ENCODE data around the gene CFAP58. TPM values are rescaled to one million over a fixed set of nuclear protein-coding genes. Genes with fewer than 3 reads are reported as not detected.

The CFAP58 gene
- total RNA-seq, 4 donors from 2014 or later: 0.13 to 0.36 (median 0.27) TPM; not detected in 1

DNA sequence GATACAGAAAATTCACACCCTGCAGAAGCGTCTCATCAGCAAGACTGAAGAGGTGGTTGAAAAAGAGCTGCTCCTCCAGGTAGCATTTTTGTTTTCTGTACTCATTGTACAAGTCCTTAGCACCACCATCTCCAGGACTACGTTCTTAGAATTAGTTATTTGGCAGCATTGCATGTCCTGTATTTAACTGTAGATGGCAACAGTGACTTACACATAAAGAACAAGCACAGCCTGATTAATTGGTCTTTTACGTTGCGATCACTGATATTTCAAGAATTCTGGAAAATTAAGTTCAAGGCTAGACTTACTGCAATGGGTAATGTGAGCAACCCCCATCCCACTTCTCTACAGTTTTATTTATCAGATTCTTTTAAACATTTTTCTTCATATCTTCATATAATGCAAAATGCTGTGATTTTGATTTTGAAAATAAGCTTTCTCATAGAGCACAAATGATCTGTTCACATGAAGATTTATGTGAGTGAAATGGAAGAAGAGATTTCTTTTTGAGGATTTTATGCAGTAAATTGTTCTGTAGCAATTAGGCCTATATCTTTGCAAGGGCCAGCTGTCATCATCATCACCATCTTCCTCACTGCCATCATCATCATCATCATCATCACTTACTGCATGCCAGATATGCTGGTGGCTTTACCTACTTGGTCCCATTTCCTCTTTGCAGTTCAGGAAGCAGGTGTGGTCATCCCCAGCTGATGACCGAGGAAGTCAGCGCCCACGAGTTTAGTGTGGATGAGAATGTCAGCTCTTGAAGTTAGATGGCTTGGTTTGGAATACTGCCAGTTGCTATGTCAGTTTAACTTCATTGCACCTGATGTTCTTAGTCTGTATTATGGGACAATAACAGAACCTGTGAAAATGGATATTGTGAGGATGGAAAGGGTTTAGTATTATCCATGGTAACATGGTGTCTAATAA lies 53.4 kb downstream of the CFAP58 start:
- TF ChIP-seq, protein P1, sequence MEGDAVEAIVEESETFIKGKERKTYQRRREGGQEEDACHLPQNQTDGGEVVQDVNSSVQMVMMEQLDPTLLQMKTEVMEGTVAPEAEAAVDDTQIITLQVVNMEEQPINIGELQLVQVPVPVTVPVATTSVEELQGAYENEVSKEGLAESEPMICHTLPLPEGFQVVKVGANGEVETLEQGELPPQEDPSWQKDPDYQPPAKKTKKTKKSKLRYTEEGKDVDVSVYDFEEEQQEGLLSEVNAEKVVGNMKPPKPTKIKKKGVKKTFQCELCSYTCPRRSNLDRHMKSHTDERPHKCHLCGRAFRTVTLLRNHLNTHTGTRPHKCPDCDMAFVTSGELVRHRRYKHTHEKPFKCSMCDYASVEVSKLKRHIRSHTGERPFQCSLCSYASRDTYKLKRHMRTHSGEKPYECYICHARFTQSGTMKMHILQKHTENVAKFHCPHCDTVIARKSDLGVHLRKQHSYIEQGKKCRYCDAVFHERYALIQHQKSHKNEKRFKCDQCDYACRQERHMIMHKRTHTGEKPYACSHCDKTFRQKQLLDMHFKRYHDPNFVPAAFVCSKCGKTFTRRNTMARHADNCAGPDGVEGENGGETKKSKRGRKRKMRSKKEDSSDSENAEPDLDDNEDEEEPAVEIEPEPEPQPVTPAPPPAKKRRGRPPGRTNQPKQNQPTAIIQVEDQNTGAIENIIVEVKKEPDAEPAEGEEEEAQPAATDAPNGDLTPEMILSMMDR (IDR thresholded peaks at IDR 0.05 in 4 of 5, conservative IDR thresholded peaks at IDR 0.05 in 1 of 5): peak in 2 of 5 experiments; percentile 28 to 32
- no peak for TF ChIP-seq POLR2A (IDR thresholded peaks at IDR 0.05)
- H3K27me3 ChIP-seq: no peaks in the 10 kb centered on the region
- in situ Hi-C loops (cut with MboI; ENCODE audit: low sequenced_read_pairs in 4 of 4): no loop called here

DNA sequence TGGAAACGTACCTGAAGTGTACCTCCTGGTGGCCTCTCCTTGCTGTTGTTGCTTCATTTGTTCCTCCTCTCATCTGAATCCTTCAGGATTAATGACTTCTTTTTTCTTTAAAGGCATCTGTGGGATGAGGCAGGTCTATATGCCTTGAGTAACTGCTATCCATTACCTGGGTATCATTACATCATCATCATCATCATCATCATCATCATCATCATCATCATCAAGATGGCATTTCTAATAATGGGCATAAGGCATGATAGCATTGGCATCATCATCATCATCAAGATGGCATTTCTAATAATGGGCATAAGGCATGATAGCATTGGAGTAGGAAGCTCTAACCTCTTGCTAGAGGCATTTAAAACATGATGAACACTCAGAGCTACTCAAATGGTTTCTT lies 59.9 kb downstream of the CFAP58 start:
- TF ChIP-seq POLR2A (IDR thresholded peaks at IDR 0.05): no peak
- TF ChIP-seq, protein P1 (IDR thresholded peaks at IDR 0.05 in 4 of 5, conservative IDR thresholded peaks at IDR 0.05 in 1 of 5): no peak
- in situ Hi-C loops (cut with MboI; ENCODE audit: low sequenced_read_pairs in 4 of 4): no loop called here

More for the DNA sequence above, 53.4 kb downstream of the CFAP58 start:
- no peak for DNase-seq
- H3K9me3 ChIP-seq: no peaks in the 10 kb centered on the region
- ATAC-seq: no peak
- no peaks in the 10 kb centered on the region for H3K4me1 ChIP-seq
- intact Hi-C loops (cut with DNase I; ENCODE audit: low total_unique reads): no loop called here
- no peak overlapping the region for H3K27ac ChIP-seq
- no peak overlapping the region for H3K4me3 ChIP-seq
- no peaks in the 10 kb centered on the region for H3K36me3 ChIP-seq

DNA sequence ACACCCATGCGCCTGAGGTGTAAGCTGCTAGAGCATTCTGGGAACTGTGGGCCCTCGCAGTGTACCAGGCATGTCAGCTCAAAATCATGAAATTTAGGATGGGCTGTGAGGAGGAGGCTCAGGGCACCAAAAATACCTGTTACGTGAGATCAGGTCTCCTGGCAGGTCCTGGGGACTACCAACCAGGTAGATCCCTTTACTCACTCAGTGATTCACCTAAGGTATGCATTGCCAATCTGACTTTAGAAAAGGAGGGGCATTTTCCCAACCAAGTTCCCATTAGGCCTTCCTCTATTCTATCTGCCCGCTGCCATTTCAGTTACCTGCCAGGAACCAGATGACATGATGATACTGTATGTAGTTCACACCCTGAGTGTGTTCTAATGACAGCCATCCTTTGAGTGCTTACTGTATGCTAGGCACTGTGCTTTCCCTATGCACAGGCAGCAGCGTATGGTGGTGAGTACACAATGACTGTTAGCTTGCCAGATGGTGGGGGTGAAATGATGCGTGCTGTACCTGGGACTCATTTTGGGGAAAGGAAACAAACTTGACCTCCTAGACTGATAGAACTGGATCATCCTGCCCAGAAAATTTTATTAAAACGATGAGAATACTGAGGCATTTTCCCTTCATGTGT lies 62.0 kb downstream of the CFAP58 start:
- Histone ChIP-seq H3K27ac (no peak overlapping the region), H3K4me3 (no peak overlapping the region), H3K27me3 (no peaks in the 10 kb centered on the region), H3K9me3 (no peaks in the 10 kb centered on the region), H3K36me3 (no peaks in the 10 kb centered on the region), H3K4me1 (peaks cover 0 to 3% of the 10 kb centered on the region in 2 donors)
- intact Hi-C loops (cut with DNase I; ENCODE audit: low total_unique reads): no loop called here
- in situ Hi-C loops (cut with MboI; ENCODE audit: low sequenced_read_pairs in 4 of 4): no loop called here
- no peak for ATAC-seq
- DNase-seq: no peak
- TF ChIP-seq POLR2A (IDR thresholded peaks at IDR 0.05): no peak
- TF ChIP-seq, protein P1 (IDR thresholded peaks at IDR 0.05 in 4 of 5, conservative IDR thresholded peaks at IDR 0.05 in 1 of 5): no peak

More for the DNA sequence above, 59.9 kb downstream of the CFAP58 start:
- H3K4me3 ChIP-seq: no peak overlapping the region
- H3K9me3 ChIP-seq: no peaks in the 10 kb centered on the region
- H3K36me3 ChIP-seq: no peaks in the 10 kb centered on the region
- intact Hi-C loops (cut with DNase I; ENCODE audit: low total_unique reads): no loop called here
- DNase-seq: no peak
- H3K27ac ChIP-seq: no peak overlapping the region
- no peaks in the 10 kb centered on the region for H3K4me1 ChIP-seq
- no peaks in the 10 kb centered on the region for H3K27me3 ChIP-seq
- no peak for ATAC-seq

- peaks cover 0 to 3% of the 10 kb centered on the region in 2 donors for H3K4me1 ChIP-seq
- TF ChIP-seq, protein P1 (IDR thresholded peaks at IDR 0.05 in 4 of 5, conservative IDR thresholded peaks at IDR 0.05 in 1 of 5): no peak
- no peak for TF ChIP-seq POLR2A (IDR thresholded peaks at IDR 0.05)
- H3K36me3 ChIP-seq: no peaks in the 10 kb centered on the region
- ATAC-seq (no peak), DNase-seq (no peak)
- no peak overlapping the region for H3K27ac ChIP-seq
- no peaks in the 10 kb centered on the region for H3K27me3 ChIP-seq
- H3K4me3 ChIP-seq: no peak overlapping the region
- intact Hi-C loops (cut with DNase I; ENCODE audit: low total_unique reads) (no loop called here), in situ Hi-C loops (cut with MboI; ENCODE audit: low sequenced_read_pairs in 4 of 4) (no loop called here)
- H3K9me3 ChIP-seq: no peaks in the 10 kb centered on the region
Observed at GRCh38 chr10:104416851-104417250, 63.2 kb downstream of the CFAP58 start.
